Right ventricle myocardium inferior (tissue), 1 donor: ENCODE data around the gene CHPF. TPM values are rescaled to one million over a fixed set of nuclear protein-coding genes. Genes with fewer than 3 reads are reported as not detected.

Experiments
- ATAC-seq: fragments of 200-7000 bp; cut with Tn5 transposase; one replicate; pipeline ENCODE4 v1.9.1; 2020; ENCODE audit warnings: mild to moderate bottlenecking, moderate library complexity
- DNase-seq: peaks from one replicate; pipeline ENCODE4 v3.0.0; 2021; ENCODE audit errors: missing footprints
- intact Hi-C: fragments of 100-400 bp; cut with DNase I; formaldehyde crosslinking; loops from one replicate; pipeline ENCODE4 v1.11.0; 2022
- total RNA-seq: library from RNA; stranded (reverse); fragmentation: NEBNext Ultra II Directional; extraction: Animal tissue kit (Norgen Biotek cat#: 25700); gene quantifications from one replicate; pipeline ENCODE4 v1.2.1, GENCODE V29; 2021
- donor health status: DM: no; HTN: yes; CAD: no; lungs with severe emphysema.

Gene CHPF
- total RNA-seq, 1 donor from 2014 or later = 92.2 TPM

DNA sequence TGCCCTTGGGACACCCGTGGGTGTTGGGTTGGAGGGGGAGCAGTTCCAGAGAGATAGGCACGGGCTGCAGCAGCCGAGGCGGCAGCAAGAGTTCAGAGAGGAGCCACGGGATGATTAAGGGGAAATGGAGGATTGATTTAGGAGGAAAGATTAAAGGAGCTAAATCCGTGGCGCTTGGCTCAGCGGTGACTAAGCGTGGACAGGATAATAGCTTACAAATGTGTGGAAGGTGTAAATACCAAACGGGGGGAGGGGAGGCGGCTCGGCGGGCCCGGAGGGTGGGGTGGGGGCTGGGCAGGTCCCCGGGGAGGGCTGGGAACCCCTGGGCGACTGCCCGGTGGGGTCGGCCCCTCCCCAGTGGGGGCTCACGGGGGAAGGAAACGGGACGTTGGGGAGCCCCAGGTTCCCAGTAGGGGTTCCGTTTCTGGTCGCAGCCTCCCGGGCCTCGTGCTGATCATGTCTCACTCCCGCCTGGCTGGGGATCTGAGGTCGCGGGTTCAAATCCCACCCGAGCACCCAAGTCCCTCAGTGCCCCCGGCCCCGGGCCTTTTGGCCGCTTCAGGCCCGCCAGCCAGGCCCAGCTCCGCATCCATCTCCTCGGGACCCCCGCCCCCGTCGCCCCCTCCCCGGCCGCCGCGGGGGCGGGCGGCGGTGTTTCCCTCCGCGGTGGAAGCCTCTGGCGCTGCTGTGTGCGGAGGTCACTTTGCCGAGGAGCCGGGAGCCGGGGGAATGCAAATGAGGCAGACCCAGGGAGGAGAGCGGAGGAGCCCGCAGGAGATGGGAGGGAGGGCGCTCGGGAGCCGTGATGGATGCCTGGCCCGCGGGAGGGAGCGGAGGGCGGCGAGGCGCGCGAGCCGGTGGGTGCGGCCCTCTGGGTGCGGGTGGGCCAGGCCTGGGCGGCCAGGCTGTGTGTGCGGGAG lies 21.2 kb downstream of the CHPF start:
- intact Hi-C loops = no loop called here
- no peak for DNase-seq
- no peak for ATAC-seq

DNA sequence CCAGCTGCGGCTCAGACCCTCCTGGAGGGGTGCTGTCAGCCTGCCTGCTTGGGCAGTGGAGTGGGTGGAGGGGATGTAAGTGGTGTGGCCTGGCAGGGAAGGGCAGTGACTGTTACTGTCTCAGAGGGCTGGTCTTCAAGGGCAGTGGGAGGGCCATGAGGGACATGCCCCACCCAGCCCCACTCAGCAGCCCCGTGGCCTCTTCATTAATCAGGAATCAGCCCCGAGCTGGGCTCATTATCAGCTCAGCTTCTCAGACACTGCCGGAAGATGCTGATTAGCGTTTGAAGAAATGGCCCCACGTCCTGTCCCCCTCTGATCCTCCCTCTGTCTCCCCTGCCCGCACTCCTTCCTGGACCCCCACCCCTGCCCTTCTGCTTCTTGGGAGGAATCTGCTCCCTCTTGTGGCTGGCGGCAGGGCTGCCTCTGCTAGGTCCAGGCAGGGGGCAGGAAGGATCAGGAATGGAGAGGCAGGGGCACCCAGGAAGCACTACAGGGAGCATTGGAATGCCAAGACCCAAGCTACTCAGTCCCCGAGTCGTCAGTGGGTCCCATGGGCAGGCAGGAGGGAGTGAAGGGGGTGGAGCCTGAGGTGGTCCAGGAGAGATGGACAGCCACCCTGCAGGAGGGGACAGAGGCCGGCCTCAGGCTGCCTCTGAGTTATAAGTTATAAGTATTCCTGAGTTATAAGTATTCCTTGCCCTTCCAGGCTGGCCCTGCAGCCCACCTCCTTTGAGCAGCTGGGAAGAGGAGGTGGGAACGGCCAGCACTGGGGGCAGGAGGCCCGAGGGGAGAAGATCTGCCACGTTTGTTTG lies 22.3 kb downstream of the CHPF start:
- intact Hi-C loops = no loop called here
- peak; percentile 41 for ATAC-seq
- no peak for DNase-seq

DNA sequence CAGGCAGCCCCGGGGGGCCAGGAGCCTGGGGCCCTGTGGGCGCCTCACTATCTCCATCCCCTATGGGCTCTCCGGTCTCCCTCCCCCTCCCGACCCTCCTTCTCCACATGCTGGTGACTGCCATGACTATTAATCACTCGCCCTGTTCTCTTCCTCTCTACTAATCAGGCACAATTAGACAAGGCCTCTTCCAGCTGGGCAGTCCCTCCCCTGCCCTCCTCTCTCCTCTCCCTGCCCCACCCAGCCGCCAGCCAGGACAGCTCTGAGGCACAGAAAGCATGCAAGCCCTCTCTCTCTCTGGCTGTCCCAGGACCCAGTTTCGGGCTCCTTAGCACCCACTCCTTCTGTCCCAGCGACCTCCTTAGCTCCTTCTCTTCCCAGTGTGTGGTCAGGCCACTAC lies 23.5 kb downstream of the CHPF start:
- DNase-seq (no peak), ATAC-seq (no peak)
- intact Hi-C loops = no loop called here

DNA sequence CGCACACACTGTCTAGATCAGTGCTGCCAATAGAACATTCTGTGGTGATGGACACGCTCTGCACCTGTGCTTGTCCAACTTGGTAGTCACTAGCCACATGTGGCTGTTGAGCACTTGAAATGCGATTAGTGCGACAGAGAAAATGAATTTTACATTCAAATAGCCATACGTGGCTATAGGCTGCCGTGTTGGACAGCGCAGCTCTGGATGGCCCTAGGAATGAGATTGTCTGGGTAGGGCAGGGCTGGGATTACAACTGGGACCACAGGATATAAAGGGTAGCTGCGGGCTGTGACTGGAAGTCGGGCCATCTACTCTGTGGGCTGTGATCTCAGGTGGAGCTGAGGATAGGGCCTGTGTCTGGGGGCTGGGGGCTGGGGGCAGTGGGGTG lies 24.1 kb downstream of the CHPF start:
- ATAC-seq (peak; percentile 14), DNase-seq (no peak)
- intact Hi-C loops = no loop called here

DNA sequence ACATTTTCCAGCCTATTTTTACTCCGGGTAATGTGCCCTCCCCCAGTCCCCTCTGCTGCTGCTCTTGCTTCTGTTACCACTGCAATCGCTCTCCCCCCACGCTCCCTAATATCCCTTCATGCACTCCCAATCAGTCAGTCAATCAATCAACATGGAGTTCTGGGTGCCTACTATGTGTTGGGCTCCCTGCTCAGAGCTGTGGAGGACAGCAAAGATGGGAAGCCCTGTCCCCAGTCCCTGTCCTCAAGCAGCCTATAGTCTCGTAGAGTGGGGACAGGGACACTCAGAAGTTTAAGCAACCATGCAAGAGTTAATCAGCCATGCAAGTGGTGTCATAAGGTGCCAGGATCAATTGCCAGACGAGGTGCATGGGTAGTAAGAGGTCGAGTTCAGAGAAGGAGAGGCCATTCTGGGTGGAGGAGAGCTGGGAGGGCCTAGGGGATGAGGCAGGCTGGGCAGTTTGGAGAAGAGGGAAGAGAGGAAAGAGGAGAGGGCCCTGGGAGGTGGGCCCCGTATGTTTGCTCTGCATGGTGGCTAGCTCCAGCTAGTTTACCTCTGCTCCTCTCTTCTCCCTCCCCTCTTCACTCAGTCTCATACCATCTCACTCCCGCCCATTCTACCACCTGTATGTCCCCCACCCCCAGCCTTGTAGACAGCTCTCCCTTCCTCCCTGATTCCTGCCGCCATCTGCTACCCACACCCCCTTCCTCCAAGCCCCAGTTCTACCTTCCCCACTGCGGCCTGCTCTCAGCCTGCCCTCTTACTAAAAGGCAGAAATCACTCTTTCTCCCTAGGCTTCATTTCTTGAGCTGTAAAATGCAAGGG lies 25.4 kb downstream of the CHPF start:
- intact Hi-C loops = no loop called here
- DNase-seq (no peak), ATAC-seq (no peak)

DNA sequence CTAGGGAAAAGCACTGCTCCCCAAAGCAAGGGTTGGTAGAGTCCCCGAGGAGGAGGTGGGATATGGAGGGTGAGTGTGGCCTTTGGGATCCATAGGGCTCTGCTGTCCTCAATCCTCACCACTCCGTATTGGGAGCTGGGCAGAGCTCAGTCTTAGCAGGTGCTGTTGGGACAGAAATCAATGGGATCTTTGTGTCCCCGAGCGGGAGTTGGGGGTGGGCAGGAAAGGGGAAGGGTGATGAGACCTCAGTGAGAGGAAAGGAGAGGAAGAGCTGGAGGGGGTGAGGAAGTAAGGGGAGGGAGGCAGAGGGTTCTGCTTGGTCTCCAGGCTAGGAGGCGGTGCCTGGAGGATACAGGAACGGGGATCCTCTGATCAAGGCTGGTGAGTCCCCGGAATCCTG lies 26.7 kb downstream of the CHPF start:
- ATAC-seq (no peak), DNase-seq (no peak)
- intact Hi-C loops = no loop called here

DNA sequence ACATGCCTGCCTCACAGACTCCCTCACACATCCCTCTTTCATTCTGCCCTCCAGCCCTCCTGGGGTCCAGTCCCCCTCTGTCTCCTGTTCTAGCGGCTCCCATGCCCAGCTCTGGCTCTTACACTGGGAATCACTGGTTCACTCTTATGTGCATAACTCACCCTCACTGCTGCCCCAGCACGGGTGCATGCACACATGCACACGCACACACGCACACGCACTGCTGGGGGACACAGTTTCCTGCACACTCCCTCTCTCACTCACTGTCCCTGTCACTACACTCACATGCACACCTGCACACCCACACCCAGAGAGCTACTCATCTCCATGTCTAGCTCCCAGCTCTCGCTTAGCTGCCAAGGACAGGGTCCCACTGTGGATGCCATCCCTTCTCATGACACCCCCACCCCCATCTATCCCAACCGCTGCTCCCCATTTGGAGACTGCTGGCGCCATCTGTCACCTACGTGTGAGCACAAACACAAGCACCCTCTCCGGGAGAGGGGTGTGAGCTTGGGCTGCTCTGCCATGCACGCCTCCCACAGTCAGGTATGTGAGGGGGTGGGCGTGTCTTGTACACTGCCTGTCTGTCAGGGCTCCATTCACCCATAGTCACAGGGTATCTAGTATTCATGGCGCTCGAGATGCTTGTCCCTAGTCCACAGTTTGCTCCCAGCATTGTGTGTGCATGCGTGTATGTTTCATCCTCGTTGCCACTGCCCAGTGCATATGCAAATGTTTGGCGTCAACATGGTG lies 27.6 kb downstream of the CHPF start:
- intact Hi-C loops = no loop called here
- ATAC-seq = no peak

DNA sequence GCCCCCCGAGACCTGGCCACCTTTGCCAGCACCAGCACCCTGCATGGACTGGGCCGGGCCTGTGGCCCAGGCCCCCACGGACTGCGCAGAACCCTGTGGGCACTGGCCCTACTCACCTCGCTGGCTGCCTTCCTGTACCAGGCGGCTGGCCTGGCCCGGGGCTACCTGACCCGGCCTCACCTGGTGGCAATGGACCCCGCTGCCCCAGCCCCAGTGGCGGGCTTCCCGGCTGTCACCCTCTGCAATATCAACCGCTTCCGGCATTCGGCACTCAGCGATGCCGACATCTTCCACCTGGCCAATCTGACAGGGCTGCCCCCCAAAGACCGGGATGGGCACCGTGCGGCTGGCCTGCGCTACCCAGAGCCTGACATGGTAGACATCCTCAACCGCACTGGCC lies 28.8 kb downstream of the CHPF start:
- intact Hi-C loops = no loop called here
- no peak for ATAC-seq
- DNase-seq = no peak

More for the DNA sequence above, 27.6 kb downstream of the CHPF start:
- DNase-seq = no peak

DNA sequence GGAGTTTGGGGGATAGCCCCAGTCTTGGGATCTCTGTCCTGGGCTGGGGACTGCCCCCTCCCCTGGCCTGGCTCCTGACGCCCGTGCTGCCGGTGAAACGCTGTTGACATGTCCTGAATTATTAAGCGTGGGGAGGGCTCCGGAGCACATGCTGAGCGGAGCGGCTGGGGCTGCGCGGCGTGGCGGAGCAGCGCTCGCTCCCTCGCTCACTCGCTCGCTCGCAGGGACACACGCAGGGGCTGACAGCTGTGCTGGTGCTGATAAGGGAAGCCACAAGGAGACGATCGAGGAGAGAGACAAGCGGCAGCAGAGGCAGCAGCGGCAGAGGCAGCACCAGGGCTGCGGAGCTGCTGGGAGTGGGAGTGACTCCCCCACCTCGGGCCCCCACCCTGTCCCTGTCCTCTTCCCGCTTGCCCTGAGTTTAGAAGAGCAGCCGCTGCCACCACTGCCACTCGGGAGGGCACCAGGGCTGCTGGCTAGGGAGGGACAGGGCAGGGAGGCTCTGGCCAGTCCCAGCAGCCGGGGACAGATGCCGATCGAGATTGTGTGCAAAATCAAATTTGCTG lies 29.3 kb downstream of the CHPF start, which contains the start of gene ASIC4:
Gene ASIC4, plus strand, starts transcription at position 287 of the 566 bp plus-strand sequence. Its CDS starts 243 bp downstream, at position 530.
- ATAC-seq (peak; percentile 12), DNase-seq (no peak)
- intact Hi-C loops = no loop called here

DNA sequence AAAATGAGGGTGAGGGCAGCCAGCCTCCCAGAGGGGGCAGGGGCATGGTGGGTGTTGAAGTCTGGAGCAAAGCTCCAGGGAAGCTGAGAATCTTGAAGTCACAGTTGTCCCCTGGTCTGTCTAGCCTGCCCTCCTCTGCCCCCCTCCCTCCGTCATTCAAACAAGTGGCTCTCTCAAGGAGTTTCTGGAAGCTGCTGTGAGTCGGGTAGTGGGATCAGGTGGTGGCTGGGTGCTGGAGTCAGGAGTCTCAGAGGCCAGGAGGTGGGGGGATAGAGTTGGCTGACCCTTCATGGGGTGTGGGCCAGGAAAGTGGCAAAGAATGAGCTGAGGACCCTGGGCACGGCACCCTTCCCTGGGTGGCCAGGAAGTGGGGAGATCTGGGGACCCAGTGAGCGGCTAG lies 29.8 kb downstream of the CHPF start:
- no peak for DNase-seq
- intact Hi-C loops = no loop called here
- no peak for ATAC-seq

DNA sequence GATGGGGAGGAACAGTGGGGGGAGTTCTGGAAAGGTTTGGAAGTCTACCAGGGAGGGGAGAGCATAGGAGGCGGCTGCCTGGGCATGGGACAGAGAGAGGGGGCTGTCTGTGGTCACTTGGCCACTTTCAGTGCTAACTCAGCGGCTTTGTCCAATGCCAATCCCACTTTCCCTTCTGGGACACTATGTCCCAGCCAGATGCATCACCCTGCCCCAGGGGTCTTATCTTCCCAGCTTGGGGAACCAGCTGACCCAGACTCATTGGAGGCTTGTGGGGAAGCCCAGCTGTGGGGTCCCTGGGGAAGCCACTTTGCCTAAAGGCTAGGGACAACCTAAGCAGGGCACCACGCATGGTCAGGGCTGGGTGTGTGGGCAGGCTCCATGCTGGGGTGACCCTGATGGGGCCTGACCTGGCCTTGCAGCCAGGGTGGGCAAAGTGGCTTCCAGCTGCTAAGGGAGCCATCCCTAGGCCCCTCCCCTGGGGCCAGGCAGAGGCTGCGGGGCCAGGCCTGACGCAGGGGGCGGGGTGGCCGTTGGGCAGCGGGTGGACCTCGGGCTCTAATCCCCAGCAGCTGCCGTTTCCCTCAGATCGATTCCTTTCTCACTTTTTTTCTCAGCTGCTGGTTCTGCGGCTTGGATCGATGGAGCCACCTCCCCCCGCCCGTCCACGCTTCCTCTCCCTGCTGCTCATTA lies 30.9 kb downstream of the CHPF start:
- no peak for DNase-seq
- intact Hi-C loops = no loop called here
- ATAC-seq = no peak

DNA sequence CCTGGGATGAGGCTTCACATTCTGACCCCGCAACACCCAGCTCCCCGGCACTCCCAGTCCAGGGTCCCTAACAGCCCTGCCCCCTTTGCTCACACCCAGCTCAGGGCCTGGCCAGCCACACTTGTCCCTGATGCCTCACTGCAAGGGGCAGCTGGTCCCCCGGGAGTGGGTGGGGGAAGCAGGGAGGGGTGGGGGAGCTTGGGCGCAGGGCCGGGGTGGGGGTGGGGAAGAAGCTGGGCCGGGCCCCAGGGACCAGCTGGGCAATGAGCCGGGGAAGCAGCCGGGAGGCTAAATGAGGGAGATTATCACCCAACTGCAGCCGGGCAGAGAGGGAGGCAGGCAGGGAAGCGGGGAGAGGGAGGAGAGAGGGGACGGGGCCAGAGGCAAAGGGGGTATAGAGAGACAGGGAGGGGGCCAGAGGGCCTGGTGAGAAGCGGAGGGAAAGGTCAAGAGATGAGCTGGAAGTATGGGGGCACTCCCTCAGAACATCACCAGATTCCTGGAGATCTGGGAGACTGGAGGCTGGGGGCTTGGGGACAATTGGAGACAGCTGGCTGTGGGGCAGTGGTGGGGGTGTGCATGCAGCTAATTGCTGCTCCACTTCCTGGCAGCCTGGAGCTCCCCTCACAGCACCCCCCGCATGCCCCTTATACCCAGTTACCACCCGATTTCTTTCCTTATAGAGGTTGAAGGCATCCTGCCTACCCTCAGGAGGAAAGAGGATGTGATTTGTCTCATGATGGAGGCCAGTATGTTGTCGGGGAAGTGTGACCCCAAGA lies 31.9 kb downstream of the CHPF start:
- intact Hi-C loops = no loop called here
- no peak for DNase-seq
- no peak for ATAC-seq

DNA sequence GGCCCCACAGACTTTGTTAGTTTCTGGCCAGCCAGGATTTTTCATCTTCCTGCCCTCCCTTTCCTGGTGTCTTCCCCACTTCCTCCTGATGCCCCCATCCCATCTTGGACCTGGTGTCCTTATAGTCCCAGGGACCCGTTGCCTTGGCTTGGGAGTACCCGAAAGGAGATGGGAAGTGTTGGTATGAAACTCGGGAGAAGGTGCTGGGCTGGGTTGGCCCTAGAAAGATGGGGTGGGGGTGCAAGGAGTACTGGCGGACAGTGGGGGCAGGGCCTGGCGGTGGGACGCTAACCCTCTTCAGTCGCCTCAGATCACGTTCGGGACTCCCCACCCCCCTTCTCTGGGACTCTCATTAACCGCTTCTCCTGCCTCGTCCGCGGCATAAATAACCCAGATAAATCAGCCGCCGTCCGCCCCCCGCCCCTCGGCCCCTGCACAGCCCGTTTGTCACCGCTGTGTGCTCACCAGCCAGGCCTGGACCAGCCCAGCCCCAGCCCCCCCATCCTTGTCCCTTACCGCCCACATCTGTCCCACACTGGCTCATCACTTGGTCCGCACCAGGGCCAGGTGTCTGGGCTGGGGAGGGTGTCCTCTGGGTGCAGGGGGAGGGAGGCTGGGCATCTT lies 33.0 kb downstream of the CHPF start:
- intact Hi-C loops = no loop called here
- DNase-seq (no peak), ATAC-seq (no peak)

DNA sequence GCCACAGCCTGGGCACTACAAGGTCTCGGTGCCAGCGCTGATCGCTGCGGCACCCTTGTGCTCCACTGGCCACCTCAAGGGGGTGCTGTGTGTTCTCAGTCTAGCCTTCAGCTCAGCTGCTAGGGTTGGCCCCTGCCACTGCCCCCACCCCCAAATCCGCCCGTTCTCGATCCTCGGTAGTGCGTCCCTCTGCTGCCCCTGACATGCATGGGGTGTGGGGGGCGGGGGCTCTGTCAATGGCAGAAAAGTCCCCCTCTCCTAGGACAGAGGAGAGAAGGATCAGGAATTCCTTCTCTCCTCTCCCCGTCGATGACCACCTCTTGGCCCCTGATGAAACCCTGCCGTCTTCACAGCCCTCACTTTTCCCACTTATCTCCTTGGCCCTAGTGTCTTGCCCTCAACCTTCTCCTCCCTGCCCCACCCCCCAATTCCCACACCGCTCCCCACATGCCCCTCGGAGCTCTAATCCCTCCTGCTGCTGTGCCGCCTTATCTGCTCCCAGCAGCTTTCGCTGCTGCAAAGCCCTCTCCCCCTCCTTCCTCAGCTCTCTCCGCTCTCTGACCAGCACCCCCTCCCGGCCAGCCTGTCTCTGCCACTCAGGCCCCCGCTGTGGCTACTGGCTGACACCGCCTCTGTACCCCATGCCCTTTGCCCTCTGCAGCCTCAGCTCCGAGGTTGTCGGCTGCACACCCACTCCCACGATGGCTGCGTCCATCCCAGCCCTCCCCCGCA lies 33.7 kb downstream of the CHPF start:
- ATAC-seq (peak; percentile 64), DNase-seq (no peak)
- intact Hi-C loops = loop anchor here (10.0 kb wide), 1 partner anchor 225 kb away; no protein-coding TSS in a partner anchor

DNA sequence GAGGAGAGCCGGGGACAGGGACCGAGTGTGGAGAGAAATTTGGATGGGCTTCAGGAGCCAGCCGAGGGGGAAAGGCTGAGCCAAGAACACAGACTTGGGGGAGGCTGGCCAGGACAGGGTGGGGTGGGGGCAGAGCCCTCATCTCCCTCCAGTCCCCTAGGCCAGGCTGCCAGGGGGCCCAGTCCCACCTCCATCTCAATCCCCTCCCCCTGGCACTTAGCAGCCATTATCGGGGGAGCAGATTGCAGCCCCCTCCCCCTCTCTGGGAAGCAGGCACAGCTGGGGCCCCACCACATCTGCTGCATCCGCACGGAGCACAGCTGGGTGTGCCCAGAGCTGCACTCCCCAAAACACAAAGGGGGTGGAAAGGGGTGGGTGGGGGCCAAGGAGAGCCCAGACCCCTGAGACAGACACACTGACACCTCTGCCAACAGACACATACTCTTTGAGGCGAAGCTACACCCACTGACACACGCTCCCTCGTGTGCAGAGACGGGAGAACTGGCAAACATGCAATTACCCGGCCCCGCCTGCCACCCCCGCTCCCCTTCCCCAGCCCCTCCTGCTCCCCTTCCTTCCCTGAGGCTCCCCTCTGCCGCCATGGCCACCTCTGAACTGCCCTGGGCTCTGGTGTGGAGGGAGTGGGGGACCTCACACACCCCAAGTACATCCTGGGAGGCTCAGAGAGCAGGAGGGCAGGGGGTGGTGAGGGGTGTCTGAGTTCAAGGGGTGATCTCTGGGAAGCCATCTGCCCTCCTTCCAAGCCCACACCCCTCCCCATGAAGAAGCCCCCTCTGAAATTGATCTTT lies 34.4 kb downstream of the CHPF start:
- DNase-seq = no peak
- ATAC-seq = peak; percentile 7
- intact Hi-C loops = loop anchor here (10.0 kb wide), 1 partner anchor 224 kb away; no protein-coding TSS in a partner anchor
